Testis (tissue), 2 donors: ENCODE results near the gene C1QTNF7.

Experiments used
- CTCF ChIP-seq, 3 experiments: fragments of 450-650 bp in 2 of 3; fragments of 200-600 bp in 1 of 3; sonication (generic) in 1 of 3; IDR thresholded peaks; one replicate each; pipeline ENCODE4 v1.5.1; 2016 to 2019; ENCODE audit warnings: antibody characterized with exemption in 3 of 3, mild to moderate bottlenecking in 2 of 3, moderate library complexity in 1 of 3
- POLR2A ChIP-seq: fragments of 450-650 bp; IDR thresholded peaks from one replicate; pipeline ENCODE4 v1.6.1; 2017; ENCODE audit warnings: antibody characterized with exemption, mild to moderate bottlenecking, moderate library complexity

- no peak for TF ChIP-seq CTCF (IDR thresholded peaks at IDR 0.05)
- no peak for TF ChIP-seq POLR2A
Measured at GRCh38 chr4:15418956-15419355, 8.9 kb upstream of the C1QTNF7 start.
